ENCODE measurements around the gene POGZ. TPM values are rescaled to one million over a fixed set of nuclear protein-coding genes. Genes with fewer than 3 reads are reported as not detected.

POGZ gene
- total RNA-seq, 1 experiment from 2014 or later, result 76.0 TPM

- no peak for TF ChIP-seq CTCF (IDR thresholded peaks at IDR 0.05)
- no peak for TF ChIP-seq TCF7L2 (IDR thresholded peaks at IDR 0.05; ENCODE audit: low read depth, low read length)
- no peak for TF ChIP-seq REST (IDR thresholded peaks at IDR 0.05; ENCODE audit: insufficient read depth in 1 of 2, low read depth in 2 of 2, low read length in 1 of 2)
- TF ChIP-seq POLR2AphosphoS5 (IDR thresholded peaks at IDR 0.05; ENCODE audit: low read depth, low read length), result no peak
- TF ChIP-seq SIN3A (IDR thresholded peaks at IDR 0.05; ENCODE audit: borderline replicate concordance, insufficient read depth, low read depth, low read length), result no peak
- Histone ChIP-seq H3K9me3 (ENCODE audit: control insufficient read depth, insufficient read depth, low read depth, low read length) (no peaks in the 10 kb centered on the region), H3K4me3 (ENCODE audit: low read depth in 2 of 2, low read length in 2 of 2) (no peak overlapping the region), H3K36me3 (ENCODE audit: control insufficient read depth, insufficient read depth, low read length) (no peaks in the 10 kb centered on the region), H3K4me1 (ENCODE audit: control insufficient read depth, insufficient read depth, low read length) (peaks cover 4% of the 10 kb centered on the region), H3K27me3 (ENCODE audit: control insufficient read depth, insufficient read depth, low read length) (no peaks in the 10 kb centered on the region), H3K27ac (ENCODE audit: low read length) (no peak overlapping the region)
- no peak for ATAC-seq
- in situ Hi-C loops (cut with HindIII; ENCODE audit: low pct_unique_long_range_greater_than_20kb, low sequenced_read_pairs) (no loop called here), intact Hi-C loops (cut with micrococcal nuclease; ENCODE audit: unreplicated experiment) (no loop called here)
- no peak for DNase-seq (ENCODE audit: low read depth, low spot score)
- ChIA-PET CTCF (interaction anchor here (0.6 to 0.8 kb wide), 2 partner anchors 25 to 45 kb away, joined by 3 read pairs; no protein-coding TSS in a partner anchor), POLR2A (interaction anchor here (0.9 to 1.0 kb wide), 2 partner anchors 16 to 20 kb away, joined by 3 to 10 read pairs; partner anchors contain the start of gene POGZ)
- no TSS peak for BruUV-seq (replicated peaks)
These were observed 15.5 kb upstream of the POGZ start for GRCh38 chr1:151474745-151475144.

- Histone ChIP-seq H3K27me3 (ENCODE audit: control insufficient read depth, insufficient read depth, low read length) (no peaks in the 10 kb centered on the region), H3K4me1 (ENCODE audit: control insufficient read depth, insufficient read depth, low read length) (peaks cover 4% of the 10 kb centered on the region), H3K4me3 (ENCODE audit: low read depth in 2 of 2, low read length in 2 of 2) (peak overlapping the region; percentile 42 to 57), H3K36me3 (ENCODE audit: control insufficient read depth, insufficient read depth, low read length) (no peaks in the 10 kb centered on the region), H3K27ac (ENCODE audit: low read length) (peak overlapping the region; percentile 87), H3K9me3 (ENCODE audit: control insufficient read depth, insufficient read depth, low read depth, low read length) (no peaks in the 10 kb centered on the region)
- in situ Hi-C loops (cut with HindIII; ENCODE audit: low pct_unique_long_range_greater_than_20kb, low sequenced_read_pairs) (no loop called here), intact Hi-C loops (cut with micrococcal nuclease; ENCODE audit: unreplicated experiment) (no loop called here)
- POLR2A ChIA-PET, result interaction anchor here (0.6 kb wide), 1 partner anchor 70 kb away, joined by 3 read pairs; no protein-coding TSS in a partner anchor
- DNase-seq (ENCODE audit: low read depth, low spot score) (no peak), ATAC-seq (peak; percentile 89)
- BruUV-seq (replicated peaks), result no TSS peak
- TF ChIP-seq REST (IDR thresholded peaks at IDR 0.05; ENCODE audit: insufficient read depth in 1 of 2, low read depth in 2 of 2, low read length in 1 of 2) (no peak), SIN3A (IDR thresholded peaks at IDR 0.05; ENCODE audit: borderline replicate concordance, insufficient read depth, low read depth, low read length) (no peak), TCF7L2 (IDR thresholded peaks at IDR 0.05; ENCODE audit: low read depth, low read length) (no peak), POLR2AphosphoS5 (IDR thresholded peaks at IDR 0.05; ENCODE audit: low read depth, low read length) (no peak), CTCF (IDR thresholded peaks at IDR 0.05) (no peak)
- CTCF ChIA-PET, result interaction anchor here (0.6 kb wide), 1 partner anchor 279 kb away, joined by 4 read pairs; no protein-coding TSS in a partner anchor
These were observed 13.8 kb upstream of the POGZ start for GRCh38 chr1:151472856-151473731.
